Panc1 (cell line): ENCODE results near the gene XK.

Experiments used
- POLR2AphosphoS5 ChIP-seq: IDR thresholded peaks from 2 replicates; pipeline ENCODE4 v1.6.1; 2012; ENCODE audit warnings: mild to moderate bottlenecking, low read depth, low read length, moderate library complexity
- SIN3A ChIP-seq: IDR thresholded peaks from 2 replicates; pipeline ENCODE4 v1.6.1; 2012; ENCODE audit warnings: low read depth, mild to moderate bottlenecking, low read length, moderate library complexity, borderline replicate concordance; ENCODE audit not compliant: insufficient read depth
- TF ChIP-seq, protein P1 (sequence below): fragments of 450-650 bp; IDR thresholded peaks from 2 replicates; pipeline ENCODE4 v1.5.1; 2017; ENCODE audit warnings: mild to moderate bottlenecking
- TF ChIP-seq, protein P2 (sequence below), 2 experiments: IDR thresholded peaks; 2 replicates each; pipeline ENCODE4 v1.6.1; 2011 to 2012; ENCODE audit warnings: low read depth in 2 of 2, control low read depth in 1 of 2, low read length in 1 of 2, mild to moderate bottlenecking in 1 of 2, moderate library complexity in 1 of 2; ENCODE audit not compliant: insufficient read depth in 1 of 2

DNA sequence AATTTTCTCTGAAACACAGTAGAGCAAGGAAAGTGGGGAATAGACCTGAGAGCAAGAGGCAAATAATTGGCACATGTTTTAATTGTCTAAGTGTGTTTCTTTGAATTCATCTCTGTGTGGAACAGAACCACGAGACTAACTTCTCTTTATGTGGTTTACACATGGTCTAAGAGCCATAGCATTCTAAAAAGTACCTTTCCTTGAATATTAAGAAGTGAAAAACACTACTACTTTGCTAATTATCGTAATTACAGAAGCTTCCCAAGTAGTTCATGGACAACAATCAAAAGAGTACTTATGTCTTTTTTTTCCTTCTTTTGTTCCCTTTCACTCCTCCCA lies 91.4 kb downstream of the XK start:
- TF ChIP-seq, protein P1, sequence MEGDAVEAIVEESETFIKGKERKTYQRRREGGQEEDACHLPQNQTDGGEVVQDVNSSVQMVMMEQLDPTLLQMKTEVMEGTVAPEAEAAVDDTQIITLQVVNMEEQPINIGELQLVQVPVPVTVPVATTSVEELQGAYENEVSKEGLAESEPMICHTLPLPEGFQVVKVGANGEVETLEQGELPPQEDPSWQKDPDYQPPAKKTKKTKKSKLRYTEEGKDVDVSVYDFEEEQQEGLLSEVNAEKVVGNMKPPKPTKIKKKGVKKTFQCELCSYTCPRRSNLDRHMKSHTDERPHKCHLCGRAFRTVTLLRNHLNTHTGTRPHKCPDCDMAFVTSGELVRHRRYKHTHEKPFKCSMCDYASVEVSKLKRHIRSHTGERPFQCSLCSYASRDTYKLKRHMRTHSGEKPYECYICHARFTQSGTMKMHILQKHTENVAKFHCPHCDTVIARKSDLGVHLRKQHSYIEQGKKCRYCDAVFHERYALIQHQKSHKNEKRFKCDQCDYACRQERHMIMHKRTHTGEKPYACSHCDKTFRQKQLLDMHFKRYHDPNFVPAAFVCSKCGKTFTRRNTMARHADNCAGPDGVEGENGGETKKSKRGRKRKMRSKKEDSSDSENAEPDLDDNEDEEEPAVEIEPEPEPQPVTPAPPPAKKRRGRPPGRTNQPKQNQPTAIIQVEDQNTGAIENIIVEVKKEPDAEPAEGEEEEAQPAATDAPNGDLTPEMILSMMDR: no peak
- TF ChIP-seq POLR2AphosphoS5 (no peak), SIN3A (no peak)
- TF ChIP-seq, protein P2, sequence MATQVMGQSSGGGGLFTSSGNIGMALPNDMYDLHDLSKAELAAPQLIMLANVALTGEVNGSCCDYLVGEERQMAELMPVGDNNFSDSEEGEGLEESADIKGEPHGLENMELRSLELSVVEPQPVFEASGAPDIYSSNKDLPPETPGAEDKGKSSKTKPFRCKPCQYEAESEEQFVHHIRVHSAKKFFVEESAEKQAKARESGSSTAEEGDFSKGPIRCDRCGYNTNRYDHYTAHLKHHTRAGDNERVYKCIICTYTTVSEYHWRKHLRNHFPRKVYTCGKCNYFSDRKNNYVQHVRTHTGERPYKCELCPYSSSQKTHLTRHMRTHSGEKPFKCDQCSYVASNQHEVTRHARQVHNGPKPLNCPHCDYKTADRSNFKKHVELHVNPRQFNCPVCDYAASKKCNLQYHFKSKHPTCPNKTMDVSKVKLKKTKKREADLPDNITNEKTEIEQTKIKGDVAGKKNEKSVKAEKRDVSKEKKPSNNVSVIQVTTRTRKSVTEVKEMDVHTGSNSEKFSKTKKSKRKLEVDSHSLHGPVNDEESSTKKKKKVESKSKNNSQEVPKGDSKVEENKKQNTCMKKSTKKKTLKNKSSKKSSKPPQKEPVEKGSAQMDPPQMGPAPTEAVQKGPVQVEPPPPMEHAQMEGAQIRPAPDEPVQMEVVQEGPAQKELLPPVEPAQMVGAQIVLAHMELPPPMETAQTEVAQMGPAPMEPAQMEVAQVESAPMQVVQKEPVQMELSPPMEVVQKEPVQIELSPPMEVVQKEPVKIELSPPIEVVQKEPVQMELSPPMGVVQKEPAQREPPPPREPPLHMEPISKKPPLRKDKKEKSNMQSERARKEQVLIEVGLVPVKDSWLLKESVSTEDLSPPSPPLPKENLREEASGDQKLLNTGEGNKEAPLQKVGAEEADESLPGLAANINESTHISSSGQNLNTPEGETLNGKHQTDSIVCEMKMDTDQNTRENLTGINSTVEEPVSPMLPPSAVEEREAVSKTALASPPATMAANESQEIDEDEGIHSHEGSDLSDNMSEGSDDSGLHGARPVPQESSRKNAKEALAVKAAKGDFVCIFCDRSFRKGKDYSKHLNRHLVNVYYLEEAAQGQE (IDR thresholded peaks at IDR 0.05; ENCODE audit: insufficient read depth in 1 of 2, low read depth in 2 of 2, low read length in 1 of 2): no peak
